Ishikawa (cell line): ENCODE data around the gene PANX1.

ENCODE experiments used
- CEBPB ChIP-seq: IDR thresholded peaks from 2 replicates; pipeline ENCODE4 v1.6.1; 2012
- EGR1 ChIP-seq: IDR thresholded peaks from 2 replicates; pipeline ENCODE4 v1.6.1; 2012
- FOXM1 ChIP-seq: IDR thresholded peaks from 2 replicates; pipeline ENCODE4 v1.6.1; 2012; ENCODE audit warnings: low read depth, borderline replicate concordance
- TAF1 ChIP-seq: IDR thresholded peaks from 2 replicates; pipeline ENCODE4 v1.6.1; 2012; ENCODE audit warnings: low read depth, mild to moderate bottlenecking
- ZBTB7A ChIP-seq: IDR thresholded peaks from 2 replicates; pipeline ENCODE4 v1.6.1; 2012; ENCODE audit warnings: low read depth
- TF ChIP-seq, protein P1 (sequence below): IDR thresholded peaks from 2 replicates; pipeline ENCODE4 v1.6.1; 2012

DNA sequence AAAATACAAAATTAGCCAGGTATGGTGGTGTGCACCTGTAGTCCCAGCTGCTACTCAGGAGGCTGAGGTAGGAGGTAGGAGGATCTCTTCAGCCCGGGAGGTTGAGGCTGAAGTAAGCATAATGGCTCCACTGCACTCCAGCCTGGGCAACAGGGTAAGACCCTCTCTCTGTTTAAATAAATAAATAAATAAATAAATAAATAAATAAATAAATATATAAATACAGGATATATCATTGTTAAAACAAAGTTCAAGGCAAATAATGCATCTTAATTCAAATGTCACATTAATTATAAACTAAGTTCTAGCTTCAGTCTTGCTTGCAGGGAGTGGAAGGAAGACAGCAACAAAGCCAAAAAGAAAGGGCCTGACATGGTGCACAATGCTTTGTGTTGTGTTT, 44.5 kb upstream of the PANX1 start:
- no peak for TF ChIP-seq TAF1
- TF ChIP-seq FOXM1: no peak
- TF ChIP-seq, protein P1, sequence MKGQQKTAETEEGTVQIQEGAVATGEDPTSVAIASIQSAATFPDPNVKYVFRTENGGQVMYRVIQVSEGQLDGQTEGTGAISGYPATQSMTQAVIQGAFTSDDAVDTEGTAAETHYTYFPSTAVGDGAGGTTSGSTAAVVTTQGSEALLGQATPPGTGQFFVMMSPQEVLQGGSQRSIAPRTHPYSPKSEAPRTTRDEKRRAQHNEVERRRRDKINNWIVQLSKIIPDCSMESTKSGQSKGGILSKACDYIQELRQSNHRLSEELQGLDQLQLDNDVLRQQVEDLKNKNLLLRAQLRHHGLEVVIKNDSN: no peak
- TF ChIP-seq EGR1: no peak
- no peak for TF ChIP-seq ZBTB7A
- TF ChIP-seq CEBPB: no peak
